Smooth muscle cell (in vitro differentiated cells): ENCODE measurements around the gene SORD. TPM values are rescaled to one million over a fixed set of nuclear protein-coding genes. Genes with fewer than 3 reads are reported as not detected.

Experiments
- DNase-seq: peaks from one replicate; lab custom pipeline; 2025; ENCODE audit not compliant: unreplicated experiment; lab: John Stamatoyannopoulos, UW
- H2AFZ ChIP-seq: fragments of 200-600 bp; sonication (generic); 2 replicates; pipeline ENCODE4 v1.6.0; 2016; ENCODE audit warnings: antibody characterized with exemption, low read depth, mild to moderate bottlenecking
- H3F3A ChIP-seq: fragments of 200-600 bp; sonication (generic); 2 replicates; pipeline ENCODE4 v1.6.0; 2017; ENCODE audit warnings: antibody characterized with exemption, low read depth
- H3K27ac ChIP-seq: fragments of 200-600 bp; sonication (generic); 2 replicates; pipeline ENCODE4 v1.5.1; 2016; ENCODE audit warnings: low read depth, mild to moderate bottlenecking
- H3K27me3 ChIP-seq: fragments of 200-600 bp; sonication (generic); 2 replicates; pipeline ENCODE4 v1.6.1; 2016; ENCODE audit warnings: low read depth, mild to moderate bottlenecking
- H3K36me3 ChIP-seq: fragments of 200-600 bp; sonication (generic); 2 replicates; pipeline ENCODE4 v1.5.1; 2016; ENCODE audit warnings: low read depth
- H3K4me1 ChIP-seq: fragments of 200-600 bp; sonication (generic); 2 replicates; pipeline ENCODE4 v1.5.1; 2016; ENCODE audit warnings: low read depth
- H3K4me2 ChIP-seq: fragments of 200-600 bp; sonication (generic); 2 replicates; pipeline ENCODE4 v1.6.0; 2016; ENCODE audit warnings: mild to moderate bottlenecking
- H3K4me3 ChIP-seq: fragments of 200-600 bp; sonication (generic); 2 replicates; pipeline ENCODE4 v1.5.1; 2016; ENCODE audit warnings: mild to moderate bottlenecking
- H3K79me2 ChIP-seq: fragments of 200-600 bp; sonication (generic); 2 replicates; pipeline ENCODE4 v1.6.0; 2016; ENCODE audit warnings: low read depth, mild to moderate bottlenecking
- H3K9ac ChIP-seq: fragments of 200-600 bp; sonication (generic); 2 replicates; pipeline ENCODE4 v1.6.0; 2016; ENCODE audit warnings: low read depth
- H3K9me3 ChIP-seq: fragments of 200-600 bp; sonication (generic); replicated peaks from 2 replicates; pipeline ENCODE4 v1.5.1; 2016; ENCODE audit warnings: low read depth
- H4K20me1 ChIP-seq: fragments of 200-600 bp; sonication (generic); 2 replicates; pipeline ENCODE4 v1.6.0; 2016; ENCODE audit warnings: low read depth
- CTCF ChIP-seq: fragments of 200-600 bp; sonication (generic); IDR thresholded peaks from 2 replicates; pipeline ENCODE4 v1.5.1; 2017; ENCODE audit warnings: borderline replicate concordance, mild to moderate bottlenecking, antibody characterized with exemption; ENCODE audit not compliant: insufficient read depth, poor library complexity, severe bottlenecking
- WGBS: methylation state at CpG from one replicate; pipeline ENCODE4 v1.1.7; 2016; ENCODE audit warnings: low lambda C conversion rate; 5-methylcytosine and 5-hydroxymethylcytosine counted together
- polyA plus RNA-seq: library from polyadenylated mRNA; unstranded; fragments of >200 nt; fragmentation: Nextera tagmentation; extraction: Ambion mirVana; gene quantifications from 2 replicates; pipeline ENCODE4 v1.2.1, GENCODE V29; 2016
- total RNA-seq: library from RNA; depleted of rRNA; stranded (reverse); fragments of >200 nt; gene quantifications from 2 replicates; pipeline ENCODE4 v1.2.3, GENCODE V29; 2014

SORD gene
- total and polyA plus RNA-seq, 2 experiments from 2014 or later: 22.1 to 26.8 TPM

- Histone ChIP-seq H3K27ac (no peak overlapping the region), H3K79me2 (no peaks in the 10 kb centered on the region), H3F3A (no peaks in the 10 kb centered on the region), H3K27me3 (peaks cover 17% of the 10 kb centered on the region), H3K36me3 (no peaks in the 10 kb centered on the region), H3K9ac (no peak overlapping the region), H3K9me3 (no peaks in the 10 kb centered on the region), H2AFZ (no peak overlapping the region), H3K4me1 (no peaks in the 10 kb centered on the region), H3K4me3 (no peak overlapping the region), H4K20me1 (no peaks in the 10 kb centered on the region), H3K4me2 (no peak overlapping the region)
- 92% methylated on average over 10 of the region's 11 CpGs for WGBS
- no peak for DNase-seq
- TF ChIP-seq CTCF: no peak
These were observed 72.7 kb downstream of the SORD start for GRCh38 chr15:45095661-45096060.

- H3F3A ChIP-seq: no peaks in the 10 kb centered on the region
- H3K4me2 ChIP-seq: no peak overlapping the region
- WGBS: 99% methylated on average over 7 of the region's 7 CpGs
- no peaks in the 10 kb centered on the region for H3K79me2 ChIP-seq
- H4K20me1 ChIP-seq: no peaks in the 10 kb centered on the region
- no peaks in the 10 kb centered on the region for H3K9me3 ChIP-seq
- H3K27me3 ChIP-seq: peaks cover 27% of the 10 kb centered on the region
- H3K4me3 ChIP-seq: no peak overlapping the region
- no peaks in the 10 kb centered on the region for H3K4me1 ChIP-seq
- DNase-seq: no peak
- H3K36me3 ChIP-seq: no peaks in the 10 kb centered on the region
- no peak overlapping the region for H3K9ac ChIP-seq
- TF ChIP-seq CTCF: no peak
- H2AFZ ChIP-seq: no peak overlapping the region
- no peak overlapping the region for H3K27ac ChIP-seq
These were observed 74.5 kb downstream of the SORD start for GRCh38 chr15:45097466-45097865.

- H4K20me1 ChIP-seq: no peaks in the 10 kb centered on the region
- H3K9me3 ChIP-seq: no peaks in the 10 kb centered on the region
- no peak for DNase-seq
- no peak overlapping the region for H3K4me3 ChIP-seq
- no peaks in the 10 kb centered on the region for H3F3A ChIP-seq
- no peak for TF ChIP-seq CTCF
- no peaks in the 10 kb centered on the region for H3K4me1 ChIP-seq
- H3K36me3 ChIP-seq: no peaks in the 10 kb centered on the region
- H3K27me3 ChIP-seq: peaks cover 40% of the 10 kb centered on the region
- H3K79me2 ChIP-seq: no peaks in the 10 kb centered on the region
- 91% methylated on average over 23 of the region's 23 CpGs for WGBS
- no peak overlapping the region for H3K4me2 ChIP-seq
- H3K9ac ChIP-seq: no peak overlapping the region
- H2AFZ ChIP-seq: no peak overlapping the region
- no peak overlapping the region for H3K27ac ChIP-seq
These were observed 76.7 kb downstream of the SORD start for GRCh38 chr15:45099549-45100165.
